H9 (cell line): ENCODE results near the gene SERTAD2. TPM values are rescaled to one million over a fixed set of nuclear protein-coding genes. Genes with fewer than 3 reads are reported as not detected.

Source experiments
- DNase-seq: peaks from one replicate; pipeline ENCODE4 v3.0.0-alpha.2; 2017
- H2AFZ ChIP-seq: one replicate; pipeline ENCODE4 v1.6.1; 2013; ENCODE audit warnings: mild to moderate bottlenecking, low read length, control low read depth, moderate library complexity
- H2AK5ac ChIP-seq: 2 replicates; pipeline ENCODE4 v1.6.1; 2013; ENCODE audit warnings: low read length, control low read depth, mixed read lengths; ENCODE audit not compliant: insufficient read length
- H2BK120ac ChIP-seq: one replicate; pipeline ENCODE4 v1.6.1; 2013; ENCODE audit warnings: low read depth, mild to moderate bottlenecking, low read length, control low read depth, inconsistent platforms; ENCODE audit not compliant: poor library complexity, severe bottlenecking
- H2BK12ac ChIP-seq: 2 replicates; pipeline ENCODE4 v1.6.1; 2013; ENCODE audit warnings: low read length, control low read depth, mixed read lengths, low read depth; ENCODE audit not compliant: insufficient read length
- H2BK15ac ChIP-seq: 2 replicates; pipeline ENCODE4 v1.6.1; 2013; ENCODE audit warnings: low read depth, low read length, control low read depth
- H2BK20ac ChIP-seq: one replicate; pipeline ENCODE4 v1.6.1; 2013; ENCODE audit warnings: low read depth, mild to moderate bottlenecking, low read length, control low read depth, inconsistent platforms; ENCODE audit not compliant: poor library complexity, severe bottlenecking
- H2BK5ac ChIP-seq: 2 replicates; pipeline ENCODE4 v1.6.1; 2013; ENCODE audit warnings: low read length, control low read depth, mixed read lengths; ENCODE audit not compliant: insufficient read length
- H3K14ac ChIP-seq: 2 replicates; pipeline ENCODE4 v1.6.1; 2013; ENCODE audit warnings: low read length, control low read depth; ENCODE audit not compliant: insufficient read depth
- H3K18ac ChIP-seq: 2 replicates; pipeline ENCODE4 v1.6.1; 2013; ENCODE audit warnings: low read depth, mild to moderate bottlenecking, mixed read lengths, low read length, control low read depth; ENCODE audit not compliant: insufficient read length
- H3K23ac ChIP-seq: 2 replicates; pipeline ENCODE4 v1.6.1; 2013; ENCODE audit warnings: low read length, control low read depth, mixed read lengths, low read depth; ENCODE audit not compliant: insufficient read length
- H3K23me2 ChIP-seq: 2 replicates; pipeline ENCODE4 v1.6.1; 2013; ENCODE audit warnings: low read depth, mild to moderate bottlenecking, mixed read lengths, low read length, control low read depth; ENCODE audit not compliant: insufficient read length, poor library complexity, severe bottlenecking
- H3K27ac ChIP-seq: 2 replicates; pipeline ENCODE4 v1.5.1; 2013; ENCODE audit warnings: low read length, control low read depth, mixed read lengths, low read depth; ENCODE audit not compliant: insufficient read length
- H3K27me3 ChIP-seq: 2 replicates; pipeline ENCODE4 v1.6.1; 2013; ENCODE audit warnings: low read length, control low read depth, inconsistent platforms; ENCODE audit not compliant: insufficient read depth
- H3K4ac ChIP-seq: 2 replicates; pipeline ENCODE4 v1.6.1; 2013; ENCODE audit warnings: low read depth, mild to moderate bottlenecking, control low read depth, inconsistent platforms, low read length, moderate library complexity
- H3K4me1 ChIP-seq: 2 replicates; pipeline ENCODE4 v1.6.1; 2013; ENCODE audit warnings: low read length, control low read depth, inconsistent platforms; ENCODE audit not compliant: insufficient read depth
- H3K4me2 ChIP-seq: 2 replicates; pipeline ENCODE4 v1.6.1; 2013; ENCODE audit warnings: low read length, control low read depth, mixed read lengths; ENCODE audit not compliant: insufficient read length, insufficient read depth
- H3K56ac ChIP-seq: 2 replicates; pipeline ENCODE4 v1.6.1; 2013; ENCODE audit warnings: low read depth, mild to moderate bottlenecking, mixed read lengths, low read length, control low read depth; ENCODE audit not compliant: insufficient read length
- H3K79me1 ChIP-seq: 2 replicates; pipeline ENCODE4 v1.6.1; 2013; ENCODE audit warnings: low read depth, mild to moderate bottlenecking, moderate library complexity, low read length, control low read depth, inconsistent platforms; ENCODE audit not compliant: insufficient read depth, poor library complexity, severe bottlenecking
- H3K79me2 ChIP-seq: 2 replicates; pipeline ENCODE4 v1.6.1; 2013; ENCODE audit warnings: low read length, control low read depth, inconsistent platforms; ENCODE audit not compliant: insufficient read depth
- H3K9ac ChIP-seq: 2 replicates; pipeline ENCODE4 v1.6.1; 2013; ENCODE audit warnings: low read length, control low read depth, mixed read lengths; ENCODE audit not compliant: insufficient read length; ENCODE audit errors: extremely low read depth
- H3K9me3 ChIP-seq: one replicate; pipeline ENCODE4 v1.6.1; 2013; ENCODE audit warnings: low read depth, low read length, inconsistent platforms; ENCODE audit not compliant: control insufficient read depth
- H3T11ph ChIP-seq: one replicate; pipeline ENCODE4 v1.6.1; 2013; ENCODE audit warnings: mild to moderate bottlenecking, low read length, control low read depth, inconsistent platforms
- H4K20me1 ChIP-seq: one replicate; pipeline ENCODE4 v1.6.1; 2013; ENCODE audit not compliant: control insufficient read depth, insufficient read length, insufficient read depth
- H4K5ac ChIP-seq: 2 replicates; pipeline ENCODE4 v1.6.1; 2013; ENCODE audit warnings: low read depth, mild to moderate bottlenecking, mixed read lengths, low read length, control low read depth; ENCODE audit not compliant: insufficient read length
- H4K8ac ChIP-seq: replicated peaks from 2 replicates; pipeline ENCODE4 v1.6.1; 2013; ENCODE audit warnings: low read length, control low read depth, mixed read lengths, low read depth; ENCODE audit not compliant: insufficient read length
- H4K91ac ChIP-seq: 2 replicates; pipeline ENCODE4 v1.6.1; 2013; ENCODE audit warnings: low read depth, mild to moderate bottlenecking, moderate library complexity, mixed read lengths, low read length, control low read depth; ENCODE audit not compliant: insufficient read length
- H3K27ac Mint-ChIP-seq, 3 experiments: 2 replicates in 2 of 3; 3 replicates in 1 of 3; pipeline ENCODE4 v1.8.0; 2020 to 2021; ENCODE audit warnings: mixed read lengths in 3 of 3, mild to moderate bottlenecking in 1 of 3, moderate library complexity in 1 of 3
- H3K27me3 Mint-ChIP-seq: 2 replicates; pipeline ENCODE4 v1.8.0; 2021; ENCODE audit warnings: low read depth, mild to moderate bottlenecking, moderate library complexity, mixed read lengths
- H3K36me3 Mint-ChIP-seq, 3 experiments: 2 replicates in 2 of 3; 3 replicates in 1 of 3; pipeline ENCODE4 v1.8.0; 2020 to 2021; ENCODE audit warnings: low read depth in 3 of 3, mixed read lengths in 3 of 3; ENCODE audit not compliant: insufficient read depth in 1 of 3
- H3K4me1 Mint-ChIP-seq, 2 experiments: 2 replicates each; pipeline ENCODE4 v1.8.0; 2020; ENCODE audit warnings: mixed read lengths in 2 of 2
- H3K4me3 Mint-ChIP-seq, 2 experiments: 2 replicates in 1 of 2; 3 replicates in 1 of 2; pipeline ENCODE4 v1.8.0; 2020 to 2021; ENCODE audit warnings: mild to moderate bottlenecking in 2 of 2, mixed read lengths in 2 of 2, moderate library complexity in 1 of 2
- H3K9me3 Mint-ChIP-seq, 2 experiments: 2 replicates in 1 of 2; 3 replicates in 1 of 2; pipeline ENCODE4 v1.8.0; 2020; ENCODE audit warnings: mild to moderate bottlenecking in 2 of 2, mixed read lengths in 2 of 2, moderate library complexity in 1 of 2
- CTCF ChIP-seq: fragments of 200-600 bp; sonication (generic); conservative IDR thresholded peaks from 3 replicates; pipeline ENCODE4 v1.8.0; 2021; ENCODE audit warnings: antibody characterized with exemption, mild to moderate bottlenecking
- WGBS: extraction: QIAGEN DNeasy Blood & Tissue Kit; methylation state at CpG from one replicate; pipeline ENCODE4 v1.1.7; 2013; ENCODE audit warnings: missing lambda C conversion rate, low lambda C conversion rate, mixed read lengths; ENCODE audit not compliant: insufficient read length; ENCODE audit errors: extremely low coverage; 5-methylcytosine and 5-hydroxymethylcytosine counted together
- total RNA-seq: library from RNA; stranded (reverse); gene quantifications from 2 replicates; pipeline ENCODE4 v1.2.1, GENCODE V29; 2021

Gene SERTAD2
- total RNA-seq, 1 experiment from 2014 or later = 3.5 TPM

GRCh38 chr2:64661741-64662169, 8.0 kb upstream of the SERTAD2 start:
- Histone ChIP-seq H2BK20ac (no peak overlapping the region), H4K5ac (no peak overlapping the region), H3K4me1 (no peaks in the 10 kb centered on the region), H4K8ac (no peak overlapping the region), H3K56ac (no peak overlapping the region), H3K23me2 (no peaks in the 10 kb centered on the region), H3K79me1 (no peaks in the 10 kb centered on the region), H3K4me2 (no peak overlapping the region), H3K18ac (no peak overlapping the region), H3K79me2 (no peaks in the 10 kb centered on the region), H4K91ac (no peak overlapping the region), H3T11ph (no peak overlapping the region), H3K4ac (no peak overlapping the region), H2BK120ac (no peak overlapping the region), H2AK5ac (no peak overlapping the region), H3K9me3 (no peaks in the 10 kb centered on the region), H3K23ac (no peak overlapping the region), H3K27me3 (no peaks in the 10 kb centered on the region; the same call in 1 of the 2 replicates), H3K9ac (no peak overlapping the region), H2BK5ac (no peak overlapping the region), H3K14ac (no peak overlapping the region), H2AFZ (no peak overlapping the region), H4K20me1 (no peaks in the 10 kb centered on the region), H2BK12ac (no peak overlapping the region), H2BK15ac (no peak overlapping the region), H3K27ac (no peak overlapping the region)
- Mint-ChIP-seq H3K9me3 (no peaks in the 10 kb centered on the region), H3K27ac (no peak overlapping the region), H3K4me1 (peaks cover 5% of the 10 kb centered on the region in 2 experiments), H3K4me3 (no peak overlapping the region), H3K36me3 (no peaks in the 10 kb centered on the region), H3K27me3 (peaks cover 18% of the 10 kb centered on the region)
- TF ChIP-seq CTCF = no peak
- DNase-seq = no peak
- no CpG with 5 or more reads among the region's 2 CpGs for WGBS
